Breast epithelium (tissue), 4 donors: Measurements from ENCODE around the gene ETNPPL. TPM values are rescaled to one million over a fixed set of nuclear protein-coding genes. Genes with fewer than 3 reads are reported as not detected.

ENCODE experiments used
- DNase-seq, 2 donors: peaks; one replicate each; pipeline ENCODE4 v3.0.0-alpha.2; 2019; ENCODE audit warnings: low spot score in 2 of 2
- H3K27ac ChIP-seq, 2 donors: fragments of 200-600 bp; sonication (generic) in 1 of 2; one replicate each; pipeline ENCODE4 v1.5.1; 2016 to 2019; ENCODE audit warnings: mild to moderate bottlenecking in 1 of 2
- H3K27me3 ChIP-seq, 2 donors: fragments of 200-600 bp; sonication (generic) in 1 of 2; one replicate each; pipeline versions ENCODE4 v1.5.1 to v1.6.0; 2017 to 2019; ENCODE audit warnings: control low read depth in 1 of 2, mild to moderate bottlenecking in 1 of 2
- H3K36me3 ChIP-seq: fragments of 200-600 bp; one replicate; pipeline ENCODE4 v1.5.1; 2019
- H3K4me1 ChIP-seq, 2 donors: fragments of 200-600 bp; sonication (generic); one replicate each; pipeline ENCODE4 v1.5.1; 2016 to 2019; ENCODE audit warnings: control low read depth in 1 of 2
- H3K4me3 ChIP-seq, 3 donors: fragments of 200-600 bp; sonication (generic); 1 replicate in 2 of 3; 2 replicates in 1 of 3; pipeline ENCODE4 v1.5.1; 2016 to 2019; ENCODE audit warnings: mild to moderate bottlenecking in 3 of 3, moderate library complexity in 2 of 3
- H3K9me3 ChIP-seq, 2 donors: fragments of 200-600 bp; sonication (generic) in 1 of 2; one replicate each; pipeline ENCODE4 v1.5.1; 2016 to 2019; ENCODE audit warnings: control low read depth in 1 of 2
- CTCF ChIP-seq, 3 donors: fragments of 450-650 bp; IDR thresholded peaks; one replicate each; pipeline ENCODE4 v1.5.1; 2016 to 2017; ENCODE audit warnings: antibody characterized with exemption in 3 of 3, mild to moderate bottlenecking in 3 of 3, moderate library complexity in 3 of 3
- POLR2A ChIP-seq: fragments of 450-650 bp; IDR thresholded peaks from one replicate; pipeline ENCODE4 v1.6.1; 2016; ENCODE audit warnings: antibody characterized with exemption, mild to moderate bottlenecking, moderate library complexity
- POLR2AphosphoS5 ChIP-seq, 3 donors: sonication (generic); formaldehyde crosslinking; IDR thresholded peaks; one replicate each; pipeline ENCODE4 v1.6.1; 2017; ENCODE audit warnings: antibody characterized with exemption in 3 of 3
- intact Hi-C: fragments of 100-400 bp; cut with DNase I; formaldehyde crosslinking; loops from one replicate; pipeline ENCODE4 v1.15.1; 2023; ENCODE audit warnings: low total_unique reads
- total RNA-seq, 3 donors: library from RNA; depleted of rRNA; stranded (reverse); fragments of >200 nt; gene quantifications; one replicate each; pipeline ENCODE4 v1.1.0, GENCODE V29; 2016

Gene ETNPPL
- total RNA-seq, 3 donors from 2014 or later, result not detected

- intact Hi-C loops, result no loop called here
- Histone ChIP-seq H3K36me3 (no peaks in the 10 kb centered on the region), H3K27me3 (no peaks in the 10 kb centered on the region), H3K27ac (no peak overlapping the region), H3K4me3 (no peak overlapping the region), H3K4me1 (peaks cover 0 to 4% of the 10 kb centered on the region in 2 donors), H3K9me3 (no peaks in the 10 kb centered on the region)
- TF ChIP-seq POLR2A, result no peak
- no peak for TF ChIP-seq CTCF (IDR thresholded peaks at IDR 0.05)
- TF ChIP-seq POLR2AphosphoS5 (IDR thresholded peaks at IDR 0.05), result no peak
- no peak for DNase-seq
Measured at GRCh38 chr4:108796173-108796572, 33.3 kb upstream of the ETNPPL start.

- no peaks in the 10 kb centered on the region for H3K9me3 ChIP-seq
- intact Hi-C loops, result no loop called here
Measured at GRCh38 chr4:108795733-108796132, 32.9 kb upstream of the ETNPPL start.

GRCh38 chr4:108794136-108794535 lies 31.3 kb upstream of the ETNPPL start:
- DNase-seq, result no peak
- Histone ChIP-seq H3K4me1 (peaks cover 0 to 4% of the 10 kb centered on the region in 2 donors), H3K4me3 (no peak overlapping the region), H3K36me3 (no peaks in the 10 kb centered on the region), H3K27me3 (no peaks in the 10 kb centered on the region), H3K27ac (no peak overlapping the region), H3K9me3 (no peaks in the 10 kb centered on the region)
- TF ChIP-seq POLR2A (no peak), CTCF (IDR thresholded peaks at IDR 0.05) (no peak), POLR2AphosphoS5 (IDR thresholded peaks at IDR 0.05) (no peak)
- intact Hi-C loops, result no loop called here

More at GRCh38 chr4:108795733-108796132, 32.9 kb upstream of the ETNPPL start:
- no peaks in the 10 kb centered on the region for H3K27me3 ChIP-seq
- H3K4me3 ChIP-seq, result no peak overlapping the region
- TF ChIP-seq POLR2A, result no peak
- TF ChIP-seq POLR2AphosphoS5 (IDR thresholded peaks at IDR 0.05), result no peak
- no peak for TF ChIP-seq CTCF (IDR thresholded peaks at IDR 0.05)
- H3K27ac ChIP-seq, result no peak overlapping the region
- H3K36me3 ChIP-seq, result no peaks in the 10 kb centered on the region
- H3K4me1 ChIP-seq, result peaks cover 0 to 4% of the 10 kb centered on the region in 2 donors
- no peak for DNase-seq

- peaks cover 0 to 4% of the 10 kb centered on the region in 2 donors for H3K4me1 ChIP-seq
- H3K4me3 ChIP-seq, result no peak overlapping the region
- intact Hi-C loops, result no loop called here
- H3K27ac ChIP-seq, result no peak overlapping the region
- TF ChIP-seq CTCF (IDR thresholded peaks at IDR 0.05) (no peak), POLR2A (no peak), POLR2AphosphoS5 (IDR thresholded peaks at IDR 0.05) (no peak)
- no peaks in the 10 kb centered on the region for H3K27me3 ChIP-seq
- no peak for DNase-seq
- H3K9me3 ChIP-seq, result no peaks in the 10 kb centered on the region
- H3K36me3 ChIP-seq, result no peaks in the 10 kb centered on the region
Measured at GRCh38 chr4:108793415-108793814, 30.6 kb upstream of the ETNPPL start.

GRCh38 chr4:108788731-108789130 lies 25.9 kb upstream of the ETNPPL start:
- Histone ChIP-seq H3K27me3 (no peaks in the 10 kb centered on the region), H3K9me3 (no peaks in the 10 kb centered on the region), H3K27ac (no peak overlapping the region), H3K36me3 (no peaks in the 10 kb centered on the region), H3K4me1 (no peaks in the 10 kb centered on the region), H3K4me3 (no peak overlapping the region)
- DNase-seq, result no peak
- intact Hi-C loops, result no loop called here
- no peak for TF ChIP-seq CTCF (IDR thresholded peaks at IDR 0.05)
- TF ChIP-seq POLR2AphosphoS5 (IDR thresholded peaks at IDR 0.05), result no peak
- no peak for TF ChIP-seq POLR2A
